Measurements from ENCODE around the gene SMYD4. TPM values are rescaled to one million over a fixed set of nuclear protein-coding genes. Genes with fewer than 3 reads are reported as not detected.

Gene SMYD4
- total RNA-seq, 1 donor from 2014 or later: 21.8 TPM

DNA sequence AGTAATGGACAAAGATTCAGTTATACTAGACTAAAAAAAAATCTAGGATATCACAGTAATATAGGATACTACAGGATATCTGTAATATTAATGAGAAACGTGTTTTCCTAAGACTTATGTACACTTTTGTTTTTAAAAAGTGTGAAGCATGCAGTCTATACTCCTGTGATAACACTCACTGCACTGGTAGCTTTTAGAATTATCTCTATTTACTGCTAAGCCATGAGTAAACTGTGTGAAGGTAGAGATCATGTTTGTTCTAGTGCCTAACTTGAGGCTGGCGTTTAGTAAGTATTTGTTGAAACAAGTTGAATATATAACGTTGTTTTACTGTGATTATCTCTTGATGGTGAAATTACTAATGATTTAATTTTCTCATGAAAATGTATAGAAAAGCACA lies 24.0 kb upstream of the SMYD4 start:
- DNase-seq (no peak), ATAC-seq (ENCODE audit: low read depth) (no peak)
- H3K4me3 Mint-ChIP-seq: no peak overlapping the region
- H3K4me1 Mint-ChIP-seq: peaks cover 10% of the 10 kb centered on the region
- no peaks in the 10 kb centered on the region for H3K27me3 Mint-ChIP-seq
- no peaks in the 10 kb centered on the region for H3K9me3 Mint-ChIP-seq
- POLR2A ChIA-PET: no interaction called here
- CTCF ChIA-PET: no interaction called here
- TF ChIP-seq, protein P1, sequence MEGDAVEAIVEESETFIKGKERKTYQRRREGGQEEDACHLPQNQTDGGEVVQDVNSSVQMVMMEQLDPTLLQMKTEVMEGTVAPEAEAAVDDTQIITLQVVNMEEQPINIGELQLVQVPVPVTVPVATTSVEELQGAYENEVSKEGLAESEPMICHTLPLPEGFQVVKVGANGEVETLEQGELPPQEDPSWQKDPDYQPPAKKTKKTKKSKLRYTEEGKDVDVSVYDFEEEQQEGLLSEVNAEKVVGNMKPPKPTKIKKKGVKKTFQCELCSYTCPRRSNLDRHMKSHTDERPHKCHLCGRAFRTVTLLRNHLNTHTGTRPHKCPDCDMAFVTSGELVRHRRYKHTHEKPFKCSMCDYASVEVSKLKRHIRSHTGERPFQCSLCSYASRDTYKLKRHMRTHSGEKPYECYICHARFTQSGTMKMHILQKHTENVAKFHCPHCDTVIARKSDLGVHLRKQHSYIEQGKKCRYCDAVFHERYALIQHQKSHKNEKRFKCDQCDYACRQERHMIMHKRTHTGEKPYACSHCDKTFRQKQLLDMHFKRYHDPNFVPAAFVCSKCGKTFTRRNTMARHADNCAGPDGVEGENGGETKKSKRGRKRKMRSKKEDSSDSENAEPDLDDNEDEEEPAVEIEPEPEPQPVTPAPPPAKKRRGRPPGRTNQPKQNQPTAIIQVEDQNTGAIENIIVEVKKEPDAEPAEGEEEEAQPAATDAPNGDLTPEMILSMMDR (IDR thresholded peaks at IDR 0.05): no peak
- intact Hi-C loops (cut with micrococcal nuclease): no loop called here
- no peak overlapping the region for H3K27ac Mint-ChIP-seq
- peaks cover 67% of the 10 kb centered on the region for H3K36me3 Mint-ChIP-seq (ENCODE audit: low read depth)

DNA sequence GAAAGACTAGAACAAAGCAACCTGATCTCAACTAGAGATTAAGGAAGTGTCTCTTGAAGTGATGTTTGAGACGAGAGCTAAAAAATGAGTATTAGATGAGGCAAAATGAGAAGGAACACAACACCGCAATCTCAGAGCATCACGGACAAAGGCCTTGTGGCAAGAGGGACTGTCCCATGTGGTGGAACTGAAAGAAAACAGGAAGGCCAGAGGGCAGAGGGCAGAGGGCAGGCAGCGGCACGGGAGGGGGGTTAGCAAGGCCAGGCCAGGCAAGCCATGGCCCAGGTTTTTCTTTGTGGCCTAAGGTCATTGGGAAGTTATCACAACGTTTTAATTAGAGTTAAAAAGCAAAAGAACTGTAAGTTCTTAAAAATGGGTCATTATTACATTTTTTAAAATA lies 22.6 kb upstream of the SMYD4 start:
- ATAC-seq (ENCODE audit: low read depth) (no peak), DNase-seq (no peak)
- H3K27me3 Mint-ChIP-seq: no peaks in the 10 kb centered on the region
- H3K36me3 Mint-ChIP-seq (ENCODE audit: low read depth): peaks cover 74% of the 10 kb centered on the region
- CTCF ChIA-PET: no interaction called here
- no peaks in the 10 kb centered on the region for H3K9me3 Mint-ChIP-seq
- intact Hi-C loops (cut with micrococcal nuclease): no loop called here
- TF ChIP-seq, protein P1 (IDR thresholded peaks at IDR 0.05): no peak
- no peak overlapping the region for H3K4me3 Mint-ChIP-seq
- H3K4me1 Mint-ChIP-seq: peaks cover 10% of the 10 kb centered on the region
- POLR2A ChIA-PET: no interaction called here
- H3K27ac Mint-ChIP-seq: peak overlapping the region; percentile 55

DNA sequence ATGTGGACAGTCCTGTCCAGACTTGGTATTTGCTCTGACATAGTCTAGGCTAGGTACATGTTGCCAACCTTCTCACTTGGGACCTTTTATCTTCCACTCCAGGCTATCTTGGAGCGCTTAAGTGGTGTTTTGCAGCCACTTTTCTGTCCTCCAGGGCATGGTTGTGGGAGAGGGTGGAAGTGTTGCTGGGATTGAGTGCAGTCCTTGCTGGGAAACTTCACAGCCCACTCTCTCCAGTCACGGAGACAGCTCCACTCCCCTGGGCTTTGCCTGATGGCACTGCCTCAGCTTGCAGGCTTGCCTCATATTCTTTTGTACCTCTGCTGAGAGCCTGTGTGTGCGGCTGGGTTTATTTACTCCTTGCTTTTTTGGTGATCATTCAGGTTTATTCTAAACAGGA lies 17.5 kb upstream of the SMYD4 start:
- DNase-seq (no peak), ATAC-seq (ENCODE audit: low read depth) (no peak)
- Mint-ChIP-seq H3K27ac (no peak overlapping the region), H3K36me3 (ENCODE audit: low read depth) (peaks cover 79% of the 10 kb centered on the region), H3K4me3 (no peak overlapping the region), H3K27me3 (no peaks in the 10 kb centered on the region), H3K9me3 (no peaks in the 10 kb centered on the region), H3K4me1 (peaks cover 8% of the 10 kb centered on the region)
- ChIA-PET CTCF (no interaction called here), POLR2A (interaction anchor here (0.5 kb wide), 1 partner anchor 124 kb away, joined by 6 read pairs; no protein-coding TSS in a partner anchor)
- intact Hi-C loops (cut with micrococcal nuclease): no loop called here
- TF ChIP-seq, protein P1 (IDR thresholded peaks at IDR 0.05): no peak

DNA sequence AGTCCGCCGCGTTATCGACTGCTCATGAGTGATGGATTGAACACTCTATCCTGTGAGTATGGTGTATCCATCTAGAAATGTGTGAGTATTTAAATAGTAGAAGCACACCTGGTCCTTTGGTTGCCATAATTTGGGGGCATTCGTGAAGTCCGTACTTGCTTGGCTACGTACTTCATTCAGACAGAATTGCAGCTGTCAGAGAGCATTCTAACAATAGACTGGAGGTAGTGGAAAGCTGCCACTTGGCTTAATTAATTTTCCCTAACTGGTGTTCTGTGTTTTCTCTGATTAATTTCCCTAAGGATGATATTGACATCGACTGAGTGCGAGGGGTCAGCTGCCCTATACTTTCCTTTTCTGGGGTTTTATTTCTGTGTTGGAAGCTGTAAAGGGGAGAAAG lies 14.2 kb upstream of the SMYD4 start:
- Mint-ChIP-seq H3K27me3 (no peaks in the 10 kb centered on the region), H3K27ac (no peak overlapping the region), H3K36me3 (ENCODE audit: low read depth) (peaks cover 59% of the 10 kb centered on the region), H3K9me3 (no peaks in the 10 kb centered on the region), H3K4me3 (no peak overlapping the region), H3K4me1 (no peaks in the 10 kb centered on the region)
- ATAC-seq (ENCODE audit: low read depth): no peak
- ChIA-PET POLR2A (interaction anchor here (0.6 kb wide), 1 partner anchor 14 kb away, joined by 3 read pairs; the partner anchor contains the start of genes RPA1 and SMYD4), CTCF (no interaction called here)
- no peak for DNase-seq
- intact Hi-C loops (cut with micrococcal nuclease): no loop called here
- TF ChIP-seq, protein P1 (IDR thresholded peaks at IDR 0.05): no peak

DNA sequence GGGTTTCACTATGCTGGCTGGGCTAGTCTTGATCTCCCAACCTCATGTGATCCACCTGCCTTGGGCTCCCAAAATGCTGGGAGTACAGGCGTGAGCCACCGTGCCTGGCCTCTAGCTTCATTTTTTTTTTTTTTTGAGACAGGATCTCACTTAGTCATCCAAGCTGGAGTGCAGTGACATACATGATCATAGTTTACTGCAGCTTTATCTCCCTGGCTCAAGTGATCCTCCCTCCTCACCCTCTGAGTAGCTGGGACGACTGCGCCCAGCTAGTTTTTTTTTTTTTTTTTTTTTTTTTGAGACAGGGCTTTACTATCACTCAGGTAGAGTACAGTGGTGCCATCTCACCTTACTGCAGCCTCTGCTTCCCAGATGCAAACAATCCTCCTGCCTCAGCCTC lies 9.8 kb upstream of the SMYD4 start:
- TF ChIP-seq, protein P1 (IDR thresholded peaks at IDR 0.05): no peak
- no peak for DNase-seq
- Mint-ChIP-seq H3K9me3 (no peaks in the 10 kb centered on the region), H3K36me3 (ENCODE audit: low read depth) (peaks cover 39% of the 10 kb centered on the region), H3K4me1 (peaks cover 13% of the 10 kb centered on the region), H3K4me3 (no peak overlapping the region), H3K27me3 (no peaks in the 10 kb centered on the region), H3K27ac (no peak overlapping the region)
- CTCF ChIA-PET: interaction anchor here (1.7 kb wide), 1 partner anchor 118 kb away, joined by 5 read pairs; no protein-coding TSS in a partner anchor
- POLR2A ChIA-PET: no interaction called here
- intact Hi-C loops (cut with micrococcal nuclease): no loop called here
- ATAC-seq (ENCODE audit: low read depth): no peak
